Esophagus muscularis mucosa (tissue), 4 donors: ENCODE measurements around the gene HABP4. TPM values are rescaled to one million over a fixed set of nuclear protein-coding genes. Genes with fewer than 3 reads are reported as not detected.

Experiments
- DNase-seq: peaks from one replicate; pipeline ENCODE4 v3.0.0-alpha.2; 2017; ENCODE audit errors: extremely low spot score
- H3K27ac ChIP-seq, 4 donors: fragments of 200-600 bp; sonication (generic); replicated peaks in 1 of 4; 1 replicate in 3 of 4; 2 replicates in 1 of 4; pipeline ENCODE4 v1.5.1; 2016 to 2019; ENCODE audit warnings: mild to moderate bottlenecking in 1 of 4
- H3K27me3 ChIP-seq, 4 donors: fragments of 200-600 bp; sonication (generic); one replicate each; pipeline versions ENCODE4 v1.5.1 to v1.6.0; 2016 to 2019
- H3K36me3 ChIP-seq, 4 donors: fragments of 200-600 bp; sonication (generic); one replicate each; pipeline ENCODE4 v1.5.1; 2016 to 2019
- H3K4me1 ChIP-seq, 4 donors: fragments of 200-600 bp; sonication (generic); one replicate each; pipeline ENCODE4 v1.5.1; 2016 to 2019
- H3K4me3 ChIP-seq, 4 donors: fragments of 200-600 bp; sonication (generic); 1 replicate in 2 of 4; 2 replicates in 2 of 4; pipeline ENCODE4 v1.5.1; 2016 to 2019; ENCODE audit warnings: mild to moderate bottlenecking in 4 of 4, moderate library complexity in 1 of 4
- H3K9me3 ChIP-seq, 4 donors: fragments of 200-600 bp; sonication (generic); 1 replicate in 3 of 4; 2 replicates in 1 of 4; pipeline ENCODE4 v1.5.1; 2016 to 2019
- EP300 ChIP-seq: sonication (generic); formaldehyde crosslinking; IDR thresholded peaks from one replicate; pipeline ENCODE4 v1.6.1; 2017; ENCODE audit warnings: antibody characterized with exemption
- POLR2A ChIP-seq: fragments of 450-650 bp; IDR thresholded peaks from one replicate; pipeline ENCODE4 v1.6.1; 2017; ENCODE audit warnings: antibody characterized with exemption, moderate library complexity, mild to moderate bottlenecking, low read depth
- POLR2AphosphoS5 ChIP-seq, 2 donors: sonication (generic); formaldehyde crosslinking; IDR thresholded peaks; one replicate each; pipeline ENCODE4 v1.6.1; 2017; ENCODE audit warnings: antibody characterized with exemption in 2 of 2
- WGBS: methylation state at CpG from one replicate; pipeline ENCODE4 v1.1.5; 2018; 5-methylcytosine and 5-hydroxymethylcytosine counted together
- intact Hi-C: fragments of 100-400 bp; cut with DNase I; formaldehyde crosslinking; loops from one replicate; pipeline ENCODE4 v1.15.1; 2023
- total RNA-seq, 4 donors: library from RNA; depleted of rRNA; stranded (reverse); fragments of >200 nt; gene quantifications; one replicate each; pipeline versions ENCODE4 v1.1.0 to v1.2.1, GENCODE V29; 2016
- TF ChIP-seq, protein P1 (sequence below), 3 experiments: fragments of 200-600 bp in 2 of 3; fragments of 450-650 bp in 1 of 3; sonication (generic) in 2 of 3; IDR thresholded peaks; one replicate each; pipeline ENCODE4 v1.5.1; 2017 to 2019; ENCODE audit warnings: antibody characterized with exemption in 3 of 3, mild to moderate bottlenecking in 2 of 3, moderate library complexity in 1 of 3

Gene HABP4
- total RNA-seq, 4 donors from 2014 or later: 38.4 to 97.2 (median 54.2) TPM

DNA sequence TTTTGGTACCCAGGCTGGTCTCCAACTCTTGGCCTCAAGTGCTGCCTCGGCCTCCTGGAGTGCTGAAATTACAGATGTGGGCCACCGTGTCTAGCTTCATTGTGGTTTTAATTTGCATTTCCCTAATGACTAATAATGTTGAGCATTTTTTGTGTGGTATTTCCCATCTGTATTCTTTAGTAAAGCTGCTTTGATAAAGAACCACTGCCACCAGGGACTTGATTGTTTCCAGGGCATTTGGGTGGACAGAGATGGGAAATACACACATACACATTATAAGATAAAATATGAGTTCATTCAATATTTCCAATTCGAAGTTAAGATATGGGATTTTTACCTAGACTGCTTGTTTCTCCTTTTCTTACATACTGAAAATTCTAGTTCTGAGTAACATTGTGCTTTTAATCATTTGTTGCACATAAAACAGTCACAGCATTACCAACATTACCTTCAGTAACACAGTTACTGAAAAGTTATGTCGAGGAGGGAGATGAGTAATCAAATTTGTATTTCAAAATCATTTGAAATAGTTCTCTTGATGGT lies 28.9 kb downstream of the HABP4 start:
- Histone ChIP-seq H3K36me3 (peaks cover 0 to 45% (median 22%) of the 10 kb centered on the region in 4 donors), H3K4me1 (peaks cover 5 to 16% (median 16%) of the 10 kb centered on the region in 4 donors), H3K9me3 (no peaks in the 10 kb centered on the region), H3K4me3 (no peak overlapping the region), H3K27me3 (no peaks in the 10 kb centered on the region), H3K27ac (no peak overlapping the region)
- intact Hi-C loops: no loop called here
- WGBS: 76% methylated on average over 4 of the region's 4 CpGs
- no peak for TF ChIP-seq POLR2A
- TF ChIP-seq EP300: no peak
- TF ChIP-seq, protein P1, sequence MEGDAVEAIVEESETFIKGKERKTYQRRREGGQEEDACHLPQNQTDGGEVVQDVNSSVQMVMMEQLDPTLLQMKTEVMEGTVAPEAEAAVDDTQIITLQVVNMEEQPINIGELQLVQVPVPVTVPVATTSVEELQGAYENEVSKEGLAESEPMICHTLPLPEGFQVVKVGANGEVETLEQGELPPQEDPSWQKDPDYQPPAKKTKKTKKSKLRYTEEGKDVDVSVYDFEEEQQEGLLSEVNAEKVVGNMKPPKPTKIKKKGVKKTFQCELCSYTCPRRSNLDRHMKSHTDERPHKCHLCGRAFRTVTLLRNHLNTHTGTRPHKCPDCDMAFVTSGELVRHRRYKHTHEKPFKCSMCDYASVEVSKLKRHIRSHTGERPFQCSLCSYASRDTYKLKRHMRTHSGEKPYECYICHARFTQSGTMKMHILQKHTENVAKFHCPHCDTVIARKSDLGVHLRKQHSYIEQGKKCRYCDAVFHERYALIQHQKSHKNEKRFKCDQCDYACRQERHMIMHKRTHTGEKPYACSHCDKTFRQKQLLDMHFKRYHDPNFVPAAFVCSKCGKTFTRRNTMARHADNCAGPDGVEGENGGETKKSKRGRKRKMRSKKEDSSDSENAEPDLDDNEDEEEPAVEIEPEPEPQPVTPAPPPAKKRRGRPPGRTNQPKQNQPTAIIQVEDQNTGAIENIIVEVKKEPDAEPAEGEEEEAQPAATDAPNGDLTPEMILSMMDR (IDR thresholded peaks at IDR 0.05): no peak
- TF ChIP-seq POLR2AphosphoS5 (IDR thresholded peaks at IDR 0.05): no peak
- DNase-seq: no peak

DNA sequence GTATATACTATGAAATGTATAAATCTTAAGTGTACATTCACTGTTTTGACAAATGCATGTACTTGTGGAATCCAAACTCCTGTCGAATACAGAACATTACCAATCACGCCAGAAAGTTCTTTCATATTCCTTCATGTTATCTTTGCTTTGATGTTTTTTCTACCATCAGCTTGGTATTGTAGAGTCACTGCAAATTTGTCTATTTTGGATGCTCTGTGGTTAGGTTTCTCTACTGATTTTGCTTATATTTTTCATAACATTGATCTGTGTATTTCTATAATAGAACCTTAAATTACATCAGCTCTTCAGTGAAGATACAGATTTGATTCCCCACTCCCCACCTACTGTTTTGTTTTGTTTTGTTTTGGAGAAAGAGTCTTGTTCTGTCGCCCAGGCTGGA lies 30.8 kb downstream of the HABP4 start:
- Histone ChIP-seq H3K4me1 (peaks cover 11 to 34% (median 31%) of the 10 kb centered on the region in 4 donors), H3K27me3 (no peaks in the 10 kb centered on the region), H3K4me3 (no peak overlapping the region), H3K9me3 (no peaks in the 10 kb centered on the region), H3K27ac (no peak overlapping the region), H3K36me3 (peaks cover 0 to 40% (median 21%) of the 10 kb centered on the region in 4 donors)
- intact Hi-C loops: no loop called here
- WGBS: 95% methylated on average over 3 of the region's 3 CpGs
- TF ChIP-seq EP300: no peak
- TF ChIP-seq, protein P1 (IDR thresholded peaks at IDR 0.05): no peak
- TF ChIP-seq POLR2AphosphoS5 (IDR thresholded peaks at IDR 0.05): no peak
- no peak for TF ChIP-seq POLR2A
- no peak for DNase-seq

DNA sequence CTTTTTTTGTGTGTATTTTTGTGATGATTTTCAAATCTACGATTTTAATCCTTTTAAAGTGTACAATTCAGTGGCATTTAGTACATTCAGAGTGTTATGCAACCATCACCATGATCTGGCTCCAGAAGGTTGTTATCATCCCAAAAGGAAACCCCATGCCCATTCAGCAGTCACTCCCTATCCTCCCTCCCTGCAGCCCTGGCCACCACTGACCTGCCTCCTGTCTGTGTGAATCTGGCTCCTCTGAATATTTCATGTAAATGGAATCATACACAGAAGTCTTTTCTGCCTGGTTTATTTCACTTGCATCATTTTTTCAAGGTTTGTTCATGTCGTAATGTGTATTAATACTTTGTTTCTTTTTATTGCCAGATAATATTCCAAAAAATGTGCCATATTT lies 32.5 kb downstream of the HABP4 start:
- intact Hi-C loops: no loop called here
- Histone ChIP-seq H3K4me1 (peaks cover 29 to 51% (median 48%) of the 10 kb centered on the region in 4 donors), H3K27ac (peak overlapping the region in 1 of 4 donors; percentile 76)

DNA sequence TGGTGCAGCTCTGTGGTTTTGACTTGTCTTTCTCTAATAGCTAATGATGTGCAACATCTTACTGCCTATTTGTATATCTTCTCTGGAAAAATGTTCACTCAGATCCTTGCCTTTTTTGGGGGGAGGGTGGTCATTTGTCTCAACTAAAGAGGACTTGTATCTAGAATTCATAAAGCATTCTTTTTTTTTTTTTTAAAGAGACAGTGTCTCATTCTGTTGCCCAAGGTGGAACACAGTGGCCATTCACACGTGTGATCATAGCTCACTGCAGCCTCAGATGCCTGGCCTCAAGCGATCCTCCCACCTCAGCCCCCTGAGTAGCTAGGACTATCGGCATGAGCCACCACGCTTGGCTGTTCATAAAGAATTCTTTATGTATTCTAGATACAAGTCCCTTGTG lies 33.2 kb downstream of the HABP4 start:
- intact Hi-C loops: no loop called here
- Histone ChIP-seq H3K27ac (peak overlapping the region; percentile 74 to 82 (median 78)), H3K4me1 (peaks cover 36 to 58% (median 55%) of the 10 kb centered on the region in 4 donors), H3K4me3 (no peak overlapping the region), H3K9me3 (no peaks in the 10 kb centered on the region), H3K27me3 (no peaks in the 10 kb centered on the region), H3K36me3 (peaks cover under 1 to 33% (median 18%) of the 10 kb centered on the region in 4 donors)
- WGBS: 95% methylated on average over 4 of the region's 4 CpGs
- TF ChIP-seq POLR2A (no peak), POLR2AphosphoS5 (IDR thresholded peaks at IDR 0.05) (no peak), EP300 (no peak)
- TF ChIP-seq, protein P1 (IDR thresholded peaks at IDR 0.05): no peak
- no peak for DNase-seq

More for the DNA sequence above, 32.5 kb downstream of the HABP4 start:
- Histone ChIP-seq H3K27me3 (no peaks in the 10 kb centered on the region), H3K36me3 (peaks cover 0 to 30% (median 16%) of the 10 kb centered on the region in 4 donors), H3K9me3 (no peaks in the 10 kb centered on the region), H3K4me3 (no peak overlapping the region)
- TF ChIP-seq, protein P1 (IDR thresholded peaks at IDR 0.05): no peak
- TF ChIP-seq POLR2AphosphoS5 (IDR thresholded peaks at IDR 0.05) (no peak), POLR2A (no peak), EP300 (no peak)
- WGBS: 89% methylated on average over 2 of the region's 2 CpGs
- no peak for DNase-seq
